BJ (cell line): ENCODE measurements around the gene TUBGCP6. TPM values are rescaled to one million over a fixed set of nuclear protein-coding genes. Genes with fewer than 3 reads are reported as not detected.

ENCODE experiments used
- CTCF ChIA-PET: fragments of 350-600 bp; formaldehyde crosslinking; extraction: SDS; loops from one replicate; lab custom pipeline; 2021; ENCODE audit warnings: antibody characterized with exemption, inconsistent platforms; lab: Yijun Ruan, JAX
- POLR2A ChIA-PET: fragments of 300-600 bp; sonication (Branson Sonifier 250); formaldehyde crosslinking; extraction: SDS; loops from one replicate; lab custom pipeline; 2021; ENCODE audit warnings: antibody characterized with exemption; lab: Charles Lee
- DNase-seq: peaks from one replicate; pipeline ENCODE4 v3.0.0-alpha.2; 2011; ENCODE audit warnings: low read depth
- H3K27me3 ChIP-seq: 2 replicates; pipeline ENCODE4 v1.6.0; 2011; ENCODE audit warnings: low read length; ENCODE audit not compliant: control insufficient read depth, insufficient read depth
- H3K36me3 ChIP-seq: 2 replicates; pipeline ENCODE4 v1.5.1; 2011; ENCODE audit warnings: low read length; ENCODE audit not compliant: control insufficient read depth, insufficient read depth
- H3K4me3 ChIP-seq: 2 replicates; pipeline ENCODE4 v1.5.1; 2011; ENCODE audit warnings: low read depth, mild to moderate bottlenecking, control low read depth, low read length
- CTCF ChIP-seq: IDR thresholded peaks from 2 replicates; pipeline ENCODE4 v1.5.1; 2011; ENCODE audit warnings: low read depth, mild to moderate bottlenecking, control low read depth, inconsistent platforms, low read length, moderate library complexity; ENCODE audit not compliant: insufficient read depth
- polyA plus RNA-seq: library from polyadenylated mRNA; depleted of rRNA; stranded (reverse); fragments of >200 nt; gene quantifications from 2 replicates; pipeline ENCODE4 v1.2.3, GENCODE V29; 2011

The TUBGCP6 gene
- polyA plus RNA-seq, 1 experiment, result 17.5 TPM

GRCh38 chr22:50184004-50184901, 60.6 kb downstream of the TUBGCP6 start:
- Histone ChIP-seq H3K4me3 (no peak overlapping the region), H3K27me3 (no peaks in the 10 kb centered on the region), H3K36me3 (peaks cover 3% of the 10 kb centered on the region)
- DNase-seq, result no peak
- ChIA-PET CTCF (interaction anchor here (0.6 to 1.4 kb wide), 2 partner anchors 22 to 253 kb away, joined by 3 read pairs; no protein-coding TSS in a partner anchor), POLR2A (interaction anchor here (0.9 kb wide), 1 partner anchor 13 kb away, joined by 3 read pairs; the partner anchor contains the start of gene PANX2)
- TF ChIP-seq CTCF, result no peak

- Histone ChIP-seq H3K27me3 (no peaks in the 10 kb centered on the region), H3K4me3 (no peak overlapping the region), H3K36me3 (no peaks in the 10 kb centered on the region)
- no peak for DNase-seq
- ChIA-PET CTCF (interaction anchor here (0.6 to 1.4 kb wide), 2 partner anchors 23 to 253 kb away, joined by 3 read pairs; no protein-coding TSS in a partner anchor), POLR2A (no interaction called here)
- TF ChIP-seq CTCF, result no peak
Measured at GRCh38 chr22:50183141-50183971, 61.5 kb downstream of the TUBGCP6 start.

- no peak for DNase-seq
- ChIA-PET POLR2A (no interaction called here), CTCF (no interaction called here)
- Histone ChIP-seq H3K36me3 (no peaks in the 10 kb centered on the region), H3K27me3 (no peaks in the 10 kb centered on the region), H3K4me3 (no peak overlapping the region)
- TF ChIP-seq CTCF, result no peak
Measured at GRCh38 chr22:50182176-50183081, 62.4 kb downstream of the TUBGCP6 start.

- no peaks in the 10 kb centered on the region for H3K27me3 ChIP-seq
- H3K4me3 ChIP-seq, result no peak overlapping the region
- ChIA-PET POLR2A (interaction anchor here (0.5 kb wide), 1 partner anchor 163 kb away, joined by 9 read pairs; no protein-coding TSS in a partner anchor), CTCF (no interaction called here)
- DNase-seq, result no peak
- TF ChIP-seq CTCF, result no peak
- no peaks in the 10 kb centered on the region for H3K36me3 ChIP-seq
Measured at GRCh38 chr22:50180727-50181521, 63.9 kb downstream of the TUBGCP6 start.
